AG04450 (cell line): ENCODE results near the gene PCNA. TPM values are rescaled to one million over a fixed set of nuclear protein-coding genes. Genes with fewer than 3 reads are reported as not detected.

ENCODE experiments used
- CTCF ChIA-PET: fragments of 300-600, 350-600 bp; formaldehyde crosslinking; extraction: SDS; loops from one replicate; lab custom pipeline; 2022; ENCODE audit warnings: antibody characterized with exemption, inconsistent platforms; lab: Charles Lee
- POLR2A ChIA-PET: fragments of 350-600 bp; formaldehyde crosslinking; extraction: SDS; loops from one replicate; lab custom pipeline; 2021; ENCODE audit warnings: antibody characterized with exemption, inconsistent platforms; lab: Yijun Ruan, JAX
- DNase-seq: peaks from one replicate; pipeline ENCODE4 v3.0.0-alpha.2; 2011; ENCODE audit warnings: low read depth, low spot score
- H3K27ac ChIP-seq: one replicate; pipeline ENCODE4 v1.5.1; 2012; ENCODE audit warnings: low read depth, low read length, control low read depth
- H3K27me3 ChIP-seq: one replicate; pipeline ENCODE4 v1.6.0; 2012; ENCODE audit warnings: low read length; ENCODE audit not compliant: control insufficient read depth, insufficient read depth
- H3K4me3 ChIP-seq: 2 replicates; pipeline ENCODE4 v1.5.1; 2011; ENCODE audit warnings: mild to moderate bottlenecking, low read depth, low read length, control low read depth
- H3K9me3 ChIP-seq: 2 replicates; pipeline ENCODE4 v1.5.1; 2012; ENCODE audit warnings: low read length; ENCODE audit not compliant: control insufficient read depth, insufficient read depth
- CTCF ChIP-seq: IDR thresholded peaks from 2 replicates; pipeline ENCODE4 v1.5.1; 2011; ENCODE audit warnings: low read depth, low read length, control low read depth, inconsistent platforms
- polyA plus RNA-seq: library from polyadenylated mRNA; depleted of rRNA; stranded (reverse); fragments of >200 nt; gene quantifications from 2 replicates; pipeline ENCODE4 v1.2.3, GENCODE V29; 2011

The PCNA gene
- polyA plus RNA-seq, 1 experiment, result 134 TPM

- POLR2A ChIA-PET, result no interaction called here
These were observed 15.7 kb upstream of the PCNA start for GRCh38 chr20:5135363-5136012.

GRCh38 chr20:5133998-5134397, 14.2 kb upstream of the PCNA start:
- TF ChIP-seq CTCF, result no peak
- ChIA-PET CTCF (interaction anchor here (1.4 to 1.5 kb wide), 2 partner anchors 59 to 71 kb away, joined by 6 to 13 read pairs; no protein-coding TSS in a partner anchor), POLR2A (no interaction called here)
- H3K27me3 ChIP-seq, result no peaks in the 10 kb centered on the region
- DNase-seq, result no peak
- no peaks in the 10 kb centered on the region for H3K9me3 ChIP-seq
- no peak overlapping the region for H3K4me3 ChIP-seq
- no peak overlapping the region for H3K27ac ChIP-seq

More at GRCh38 chr20:5135363-5136012, 15.7 kb upstream of the PCNA start:
- Histone ChIP-seq H3K27ac (peak overlapping the region; percentile 21), H3K27me3 (no peaks in the 10 kb centered on the region), H3K4me3 (no peak overlapping the region), H3K9me3 (no peaks in the 10 kb centered on the region; the same call in 1 of the 2 replicates)
- DNase-seq, result no peak
- CTCF ChIA-PET, result interaction anchor here (0.8 to 1.9 kb wide), 3 partner anchors 8 to 57 kb away, joined by 3 to 9 read pairs (median 5); partner anchors contain the start of gene CDS2
- no peak for TF ChIP-seq CTCF

- Histone ChIP-seq H3K9me3 (no peaks in the 10 kb centered on the region), H3K4me3 (no peak overlapping the region), H3K27ac (no peak overlapping the region), H3K27me3 (no peaks in the 10 kb centered on the region)
- CTCF ChIA-PET, result interaction anchor here (1.0 to 1.6 kb wide), 6 partner anchors 26 to 74 kb away, joined by 3 to 11 read pairs (median 4); no protein-coding TSS in a partner anchor
- POLR2A ChIA-PET, result interaction anchor here (1.6 kb wide), 1 partner anchor 60 kb away, joined by 4 read pairs; no protein-coding TSS in a partner anchor
- no peak for DNase-seq
- TF ChIP-seq CTCF, result no peak
These were observed 11.7 kb upstream of the PCNA start for GRCh38 chr20:5131502-5131901.

GRCh38 chr20:5128886-5129285, 9.1 kb upstream of the PCNA start:
- CTCF ChIA-PET, result interaction anchor here (5.6 kb wide), 1 partner anchor 59 kb away, joined by 284 read pairs; no protein-coding TSS in a partner anchor
- no peak for DNase-seq
- no peak for TF ChIP-seq CTCF
- H3K9me3 ChIP-seq, result no peaks in the 10 kb centered on the region
- POLR2A ChIA-PET, result no interaction called here
- no peak overlapping the region for H3K4me3 ChIP-seq
- H3K27ac ChIP-seq, result no peak overlapping the region
- no peaks in the 10 kb centered on the region for H3K27me3 ChIP-seq

- no peak for DNase-seq
- POLR2A ChIA-PET, result interaction anchor here (2.1 kb wide), 1 partner anchor 65 kb away, joined by 29 read pairs; no protein-coding TSS in a partner anchor
- Histone ChIP-seq H3K27ac (no peak overlapping the region), H3K9me3 (no peaks in the 10 kb centered on the region), H3K4me3 (peak overlapping the region; percentile 80), H3K27me3 (no peaks in the 10 kb centered on the region)
- TF ChIP-seq CTCF, result no peak
- CTCF ChIA-PET, result interaction anchor here (1.1 to 5.6 kb wide), 6 partner anchors 8 to 96 kb away, joined by 4 to 284 read pairs (median 16); no protein-coding TSS in a partner anchor
These were observed 8.2 kb upstream of the PCNA start for GRCh38 chr20:5127859-5128424.
